K562 (cell line): ENCODE results near the gene POLR1D. TPM values are rescaled to one million over a fixed set of nuclear protein-coding genes. Genes with fewer than 3 reads are reported as not detected.

Experiments used
- ATAC-seq: fragments of 200-7000 bp; cut with Tn5 transposase; 3 replicates; pipeline ENCODE4 v1.9.1; 2020; ENCODE audit warnings: moderate library complexity
- BruUV-seq: library from RNA; stranded (reverse); fragments of 400-500 nt; replicated peaks from 2 replicates; lab custom pipeline; 2021; lab: Mats Ljungman, UMichigan
- CTCF ChIA-PET: fragments of 300-600 bp; formaldehyde crosslinking; extraction: SDS; loops from one replicate; lab custom pipeline; 2021; ENCODE audit warnings: low intra/inter-chr PET ratio; lab: Yijun Ruan, JAX
- POLR2A ChIA-PET: fragments of 300-600, 350-650 bp; sonication (Branson Sonifier 250); formaldehyde crosslinking; extraction: SDS; loops from one replicate; lab custom pipeline; 2021; ENCODE audit warnings: antibody characterized with exemption, inconsistent platforms; lab: Yijun Ruan, JAX
- DNase-seq, 4 experiments: peaks; one replicate each; pipeline versions ENCODE4 v3.0.0 to v3.0.0-alpha.2; 2011 to 2018; ENCODE audit warnings: low spot score in 3 of 4, mixed read lengths in 3 of 4; ENCODE audit errors: extremely low read depth in 1 of 4
- FAIRE-seq: peaks from 2 replicates; lab custom pipeline; 2011; peaks lifted over from hg19 to GRCh38; lab: Jason Lieb, UNC
- H2AFZ ChIP-seq: 2 replicates; pipeline ENCODE4 v1.6.0; 2011; ENCODE audit warnings: low read depth, low read length, control low read depth, inconsistent platforms
- H3K27ac ChIP-seq: fragments of 200-600 bp; 3 replicates; pipeline ENCODE4 v1.8.0; 2011; ENCODE audit warnings: low read depth, mild to moderate bottlenecking, control low read depth, inconsistent platforms, low read length, moderate library complexity, mixed read lengths; ENCODE audit errors: extremely low read depth
- H3K27me3 ChIP-seq, 2 experiments: fragments of 300-600 bp in 1 of 2; 2 replicates in 1 of 2; 3 replicates in 1 of 2; pipeline versions ENCODE4 v1.6.0 to v1.8.0; 2011; ENCODE audit warnings: inconsistent platforms in 2 of 2, low read length in 2 of 2, mild to moderate bottlenecking in 1 of 2, mixed read lengths in 1 of 2, moderate library complexity in 1 of 2; ENCODE audit not compliant: control insufficient read depth in 2 of 2, insufficient read depth in 2 of 2
- H3K36me3 ChIP-seq: fragments of 300-600 bp; 3 replicates; pipeline ENCODE4 v1.8.0; 2011; ENCODE audit warnings: mild to moderate bottlenecking, low read length, inconsistent platforms; ENCODE audit not compliant: control insufficient read depth, insufficient read depth
- H3K4me1 ChIP-seq, 2 experiments: fragments of 200-600 bp in 1 of 2; replicated peaks in 1 of 2; 2 replicates in 1 of 2; 3 replicates in 1 of 2; pipeline versions ENCODE4 v1.5.1 to v1.8.0; 2011; ENCODE audit warnings: inconsistent platforms in 2 of 2, low read length in 2 of 2, mild to moderate bottlenecking in 1 of 2, mixed read lengths in 1 of 2, moderate library complexity in 1 of 2; ENCODE audit not compliant: control insufficient read depth in 2 of 2, insufficient read depth in 2 of 2
- H3K4me2 ChIP-seq: 2 replicates; pipeline ENCODE4 v1.6.1; 2011; ENCODE audit warnings: low read length, control low read depth, inconsistent platforms, mixed read lengths; ENCODE audit not compliant: insufficient read depth
- H3K4me3 ChIP-seq: fragments of 200-600 bp; sonication (generic), shearing (Covaris generic); 2 replicates; pipeline ENCODE4 v1.5.1; 2016; ENCODE audit warnings: control low read depth, inconsistent platforms
- H3K79me2 ChIP-seq: fragments of 200-600 bp; 3 replicates; pipeline ENCODE4 v1.8.0; 2011; ENCODE audit warnings: low read length, inconsistent platforms; ENCODE audit not compliant: control insufficient read depth, insufficient read depth
- H3K9ac ChIP-seq, 2 experiments: 2 replicates each; pipeline versions ENCODE4 v1.6.0 to v1.6.1; 2011; ENCODE audit warnings: low read depth in 2 of 2, low read length in 2 of 2, control low read depth in 1 of 2, inconsistent platforms in 1 of 2, mild to moderate bottlenecking in 1 of 2, mixed read lengths in 1 of 2; ENCODE audit not compliant: insufficient read depth in 1 of 2
- H3K9me1 ChIP-seq: one replicate; pipeline ENCODE4 v1.6.0; 2011; ENCODE audit warnings: inconsistent platforms, mild to moderate bottlenecking, low read length, moderate library complexity; ENCODE audit not compliant: control insufficient read depth, insufficient read depth
- H3K9me3 ChIP-seq: replicated peaks from 2 replicates; pipeline ENCODE4 v1.5.1; 2011; ENCODE audit warnings: low read depth, low read length, inconsistent platforms; ENCODE audit not compliant: control insufficient read depth, insufficient read depth
- H4K20me1 ChIP-seq: replicated peaks from 2 replicates; pipeline ENCODE4 v1.6.1; 2011; ENCODE audit warnings: low read length, inconsistent platforms, mixed read lengths; ENCODE audit not compliant: control insufficient read depth, insufficient read depth
- ATF3 ChIP-seq, 2 experiments: fragments of 450-650 bp in 1 of 2; sonication (generic) in 1 of 2; formaldehyde crosslinking in 1 of 2; IDR thresholded peaks in 1 of 2; conservative IDR thresholded peaks in 1 of 2; 2 replicates each; pipeline versions ENCODE4 v1.6.1 to v1.8.1; 2016 to 2023; ENCODE audit warnings: mild to moderate bottlenecking in 2 of 2, moderate library complexity in 2 of 2, inconsistent platforms in 1 of 2, missing genetic modification reagents in 1 of 2
- BACH1 ChIP-seq: fragments of 200-800 bp; sonication (Bioruptor generic); IDR thresholded peaks from 2 replicates; pipeline ENCODE4 v1.6.1; 2016; ENCODE audit warnings: missing genetic modification characterization, missing compliant biosample characterization
- CEBPG ChIP-seq, 3 experiments: fragments of 200-800 bp in 1 of 3; sonication (Bioruptor generic) in 1 of 3; sonication (generic) in 1 of 3; formaldehyde crosslinking in 1 of 3; IDR thresholded peaks in 2 of 3; conservative IDR thresholded peaks in 1 of 3; 2 replicates each; pipeline versions ENCODE4 v1.6.1 to v1.8.0; 2016 to 2022; ENCODE audit warnings: missing compliant biosample characterization in 2 of 3, missing genetic modification characterization in 2 of 3, mild to moderate bottlenecking in 1 of 3, missing genetic modification reagents in 1 of 3
- IRF1 ChIP-seq: sonication (generic); formaldehyde crosslinking; IDR thresholded peaks from 2 replicates; pipeline ENCODE4 v1.8.0; 2022; ENCODE audit warnings: missing genetic modification reagents, mild to moderate bottlenecking, borderline replicate concordance
- JUN ChIP-seq, 2 experiments: sonication (generic) in 1 of 2; formaldehyde crosslinking in 1 of 2; IDR thresholded peaks; 2 replicates each; pipeline versions ENCODE4 v1.6.1 to v1.8.0; 2012 to 2022; ENCODE audit warnings: borderline replicate concordance in 2 of 2, mild to moderate bottlenecking in 2 of 2, improper control_type of control experiment in 1 of 2, low read depth in 1 of 2, low read length in 1 of 2, missing genetic modification reagents in 1 of 2
- MEIS2 ChIP-seq: fragments of 450-650 bp; IDR thresholded peaks from 2 replicates; pipeline ENCODE4 v1.6.1; 2014; ENCODE audit warnings: mild to moderate bottlenecking; ENCODE audit not compliant: partially characterized antibody
- PBX2 ChIP-seq, 2 experiments: IDR thresholded peaks in 1 of 2; conservative IDR thresholded peaks in 1 of 2; 2 replicates each; pipeline ENCODE4 v1.6.1; 2016; ENCODE audit warnings: low read depth in 2 of 2, mild to moderate bottlenecking in 1 of 2, missing compliant biosample characterization in 1 of 2, missing genetic modification characterization in 1 of 2, moderate library complexity in 1 of 2
- PKNOX1 ChIP-seq: fragments of 450-650 bp; IDR thresholded peaks from 2 replicates; pipeline ENCODE4 v1.6.1; 2016
- ZNF717 ChIP-seq: fragments of 250-450 bp; sonication (Bioruptor Pico); IDR thresholded peaks from 2 replicates; pipeline ENCODE4 v1.5.0; 2021
- WGBS: fragments of 100-300 bp; shearing (Covaris generic); methylation state at CpG from one replicate; pipeline ENCODE4 v1.1.6; 2016; ENCODE audit warnings: low coverage, mixed read lengths; ENCODE audit not compliant: insufficient coverage; ENCODE audit errors: missing lambda C conversion rate; 5-methylcytosine and 5-hydroxymethylcytosine counted together
- in situ Hi-C: fragments of 300-500 bp; cut with MboI; formaldehyde crosslinking; loops from 4 replicates; pipeline ENCODE4 v1.15.0; 2018; ENCODE audit warnings: inconsistent platforms, mixed read lengths
- intact Hi-C: fragments of 100-400 bp; cut with micrococcal nuclease; formaldehyde crosslinking; loops from 2 replicates; pipeline ENCODE4 v1.14.2; 2022
- polyA plus RNA-seq, 8 experiments: library from polyadenylated mRNA; depleted of rRNA in 4 of 8; stranded (reverse) in 5 of 8; unstranded in 3 of 8; fragments of >200 nt; fragmentation: Nextera tagmentation in 2 of 8; fragmentation: Illumina TruSeq in 1 of 8; extraction: Ambion mirVana in 2 of 8; extraction: Trizol in 1 of 8; gene quantifications; 2 replicates each; pipeline versions ENCODE4 v1.2.1 to v1.2.3, GENCODE V29; 2011 to 2014; ENCODE audit warnings: inconsistent platforms in 1 of 8, missing spikeins in 1 of 8
- total RNA-seq, 7 experiments: library from RNA; depleted of rRNA in 6 of 7; stranded (reverse); fragments of >200 nt in 6 of 7; fragmentation: Illumina TruSeq in 2 of 7; extraction: Trizol in 2 of 7; gene quantifications; 2 replicates each; pipeline versions ENCODE4 v1.2.1 to v1.2.3, GENCODE V29; 2011 to 2021; ENCODE audit warnings: low replicate concordance in 1 of 7

POLR1D gene
- total and polyA plus RNA-seq, 9 of the 15 experiments (the other 6 are each of a cell fraction or from before 2014, with no cell fraction given), result 107 to 188 (median 145) TPM

GRCh38 chr13:27601208-27601607 lies 20.5 kb upstream of the POLR1D start:
- TF ChIP-seq BACH1, result peak; percentile 39; the same call in 1 of the 2 replicates
- TF ChIP-seq MEIS2, result peak; percentile 80
- no peak for TF ChIP-seq JUN (IDR thresholded peaks at IDR 0.05; ENCODE audit: borderline replicate concordance, low read depth, low read length)
- TF ChIP-seq JUN (CRISPR knock-in tag; IDR thresholded peaks at IDR 0.05; ENCODE audit: borderline replicate concordance), result no peak
- no peak for TF ChIP-seq ZNF717 (CRISPR knock-in tag)
- no peak for TF ChIP-seq CEBPG (CRISPR knock-in tag; IDR thresholded peaks at IDR 0.05)
- peak in 1 of 2 experiments; percentile 74; a peak in 3 of 4 replicates for TF ChIP-seq CEBPG (tag; conservative IDR thresholded peaks at IDR 0.05 in 1 of 2, IDR thresholded peaks at IDR 0.05 in 1 of 2)
- TF ChIP-seq ATF3 (IDR thresholded peaks at IDR 0.05), result peak; percentile 58; the same call in 1 of the 2 replicates
- no peak for TF ChIP-seq ATF3 (CRISPR knock-in tag; conservative IDR thresholded peaks at IDR 0.05)
- no peak for TF ChIP-seq PBX2 (CRISPR knock-in tag; IDR thresholded peaks at IDR 0.05; ENCODE audit: low read depth)
- peak; percentile 41; the same call in 1 of the 2 replicates for TF ChIP-seq PBX2 (tag; conservative IDR thresholded peaks at IDR 0.05; ENCODE audit: low read depth)
- TF ChIP-seq PKNOX1, result peak; percentile 66
- TF ChIP-seq IRF1, result no peak
- H4K20me1 ChIP-seq, result no peaks in the 10 kb centered on the region
- peaks cover 0 to 25% of the 10 kb centered on the region in 2 experiments; a peak in 4 of 5 replicates for H3K4me1 ChIP-seq
- WGBS, result 11% methylated on average over 1 of the region's 2 CpGs
- H2AFZ ChIP-seq, result no peak overlapping the region
- FAIRE-seq (no peak), ATAC-seq (no peak), DNase-seq (no peak)
- H3K79me2 ChIP-seq, result no peaks in the 10 kb centered on the region; the same call in 2 of the 3 replicates
- BruUV-seq, result no TSS peak
- no peak overlapping the region for H3K9ac ChIP-seq
- H3K9me3 ChIP-seq, result no peaks in the 10 kb centered on the region
- H3K9me1 ChIP-seq, result no peaks in the 10 kb centered on the region
- in situ Hi-C loops, result no loop called here
- H3K27ac ChIP-seq, result no peak overlapping the region
- no peaks in the 10 kb centered on the region for H3K36me3 ChIP-seq
- intact Hi-C loops, result no loop called here
- CTCF ChIA-PET, result no interaction called here
- H3K27me3 ChIP-seq, result no peaks in the 10 kb centered on the region
- H3K4me3 ChIP-seq, result no peak overlapping the region
- no peak overlapping the region for H3K4me2 ChIP-seq
- POLR2A ChIA-PET, result no interaction called here
